ENCODE data around the gene PADI6. TPM values are rescaled to one million over a fixed set of nuclear protein-coding genes. Genes with fewer than 3 reads are reported as not detected.

PADI6 gene
- total and polyA plus RNA-seq, 10 of the 15 experiments (the other 5 are each of a cell fraction or from before 2014, with no cell fraction given): not detected

- Histone ChIP-seq H3K36me3 (ENCODE audit: control insufficient read depth in 2 of 2, insufficient read depth in 2 of 2, low read length in 1 of 2) (peaks cover 29 to 34% of the 10 kb centered on the region in 2 experiments; a peak in 3 of 4 replicates), H3K27ac (ENCODE audit: control insufficient read depth, insufficient read depth) (peak overlapping the region; percentile 11), H3K4me2 (ENCODE audit: control insufficient read depth, insufficient read depth) (peak overlapping the region; percentile 56; the same call in 1 of the 2 replicates), H3K4me1 (ENCODE audit: control insufficient read depth, insufficient read depth, low read length) (peaks cover 24% of the 10 kb centered on the region), H3K79me2 (ENCODE audit: control insufficient read depth, insufficient read depth, low read length) (peaks cover 78% of the 10 kb centered on the region), H3K9ac (ENCODE audit: control insufficient read depth, insufficient read depth, low read length) (no peak overlapping the region; the same call in 1 of the 2 replicates), H3K4me3 (peak overlapping the region; percentile 44), H2AFZ (ENCODE audit: control insufficient read depth, low read depth, low read length) (no peak overlapping the region), H3K27me3 (replicated peaks in 1 of 2; ENCODE audit: control insufficient read depth in 2 of 2, insufficient read depth in 2 of 2, low read length in 1 of 2) (no peaks in the 10 kb centered on the region), H4K20me1 (ENCODE audit: control insufficient read depth, insufficient read depth) (peaks cover 12% of the 10 kb centered on the region), H3K9me3 (replicated peaks; ENCODE audit: control insufficient read depth, insufficient read depth, low read length) (no peaks in the 10 kb centered on the region)
- POLR2A ChIA-PET: no interaction called here
- TF ChIP-seq POLR2AphosphoS5 (IDR thresholded peaks at IDR 0.05; ENCODE audit: low read length): peak; percentile 49; the same call in 1 of the 2 replicates
- no peak for TF ChIP-seq HDAC6 (IDR thresholded peaks at IDR 0.05; ENCODE audit: unreplicated experiment)
- BruUV-seq (replicated peaks): no TSS peak
- FAIRE-seq: no peak
- in situ Hi-C loops (cut with MboI): no loop called here
- DNase-seq (ENCODE audit: low read depth, low spot score): no peak
- 67% methylated on average over 2 of the region's 3 CpGs for WGBS (ENCODE audit: insufficient coverage, insufficient replicate concordance, low lambda C conversion rate, missing lambda C conversion rate)
- SMC1A ChIA-PET (ENCODE audit: uncharacterized antibody, unreplicated experiment): interaction anchor here (1.0 to 1.2 kb wide), 4 partner anchors 12 to 54 kb away, joined by 3 to 4 read pairs (median 3); no protein-coding TSS in a partner anchor
- CTCF ChIA-PET: no interaction called here
- intact Hi-C loops (cut with micrococcal nuclease; ENCODE audit: unreplicated experiment): no loop called here
- ATAC-seq: peak; percentile 42
- RAD21 ChIA-PET (ENCODE audit: unreplicated experiment): no interaction called here
These were observed 60.4 kb downstream of the PADI6 start for GRCh38 chr1:17432412-17432811.

DNA sequence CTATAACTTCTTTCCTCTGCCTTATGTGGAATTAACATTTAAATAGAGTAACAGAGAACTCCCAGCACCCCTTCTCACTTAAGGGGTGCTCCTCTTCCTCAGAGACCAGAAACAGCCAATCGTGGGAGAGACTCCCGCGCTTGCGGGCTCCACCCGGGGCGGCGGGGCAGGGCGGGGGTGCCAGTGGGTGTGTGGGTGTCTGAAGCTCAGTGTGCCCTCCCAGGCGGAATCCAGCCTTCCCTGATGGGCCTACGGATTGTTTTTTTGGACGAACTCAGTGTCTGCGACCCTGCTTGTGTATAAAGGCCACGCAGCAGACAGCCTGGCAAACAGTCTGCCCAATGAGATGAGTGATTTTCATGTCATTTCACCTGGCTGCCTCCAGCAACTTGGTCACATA lies 61.3 kb downstream of the PADI6 start:
- POLR2A ChIA-PET: no interaction called here
- DNase-seq (ENCODE audit: low read depth, low spot score) (no peak), ATAC-seq (no peak), FAIRE-seq (no peak)
- Histone ChIP-seq H3K27me3 (replicated peaks in 1 of 2; ENCODE audit: control insufficient read depth in 2 of 2, insufficient read depth in 2 of 2, low read length in 1 of 2) (no peaks in the 10 kb centered on the region), H3K36me3 (ENCODE audit: control insufficient read depth in 2 of 2, insufficient read depth in 2 of 2, low read length in 1 of 2) (peaks cover 22 to 25% of the 10 kb centered on the region in 2 experiments; a peak in 3 of 4 replicates), H3K27ac (ENCODE audit: control insufficient read depth, insufficient read depth) (no peak overlapping the region), H3K9ac (ENCODE audit: control insufficient read depth, insufficient read depth, low read length) (no peak overlapping the region), H2AFZ (ENCODE audit: control insufficient read depth, low read depth, low read length) (no peak overlapping the region), H3K79me2 (ENCODE audit: control insufficient read depth, insufficient read depth, low read length) (peaks cover 82% of the 10 kb centered on the region), H3K4me1 (ENCODE audit: control insufficient read depth, insufficient read depth, low read length) (peaks cover 24% of the 10 kb centered on the region), H3K4me2 (ENCODE audit: control insufficient read depth, insufficient read depth) (no peak overlapping the region; the same call in 1 of the 2 replicates), H3K9me3 (replicated peaks; ENCODE audit: control insufficient read depth, insufficient read depth, low read length) (no peaks in the 10 kb centered on the region), H3K4me3 (no peak overlapping the region), H4K20me1 (ENCODE audit: control insufficient read depth, insufficient read depth) (peaks cover 12% of the 10 kb centered on the region)
- RAD21 ChIA-PET (ENCODE audit: unreplicated experiment): no interaction called here
- CTCF ChIA-PET: no interaction called here
- BruUV-seq (replicated peaks): no TSS peak
- 90% methylated on average over 13 of the region's 13 CpGs for WGBS (ENCODE audit: insufficient coverage, insufficient replicate concordance, low lambda C conversion rate, missing lambda C conversion rate)
- intact Hi-C loops (cut with micrococcal nuclease; ENCODE audit: unreplicated experiment) (no loop called here), in situ Hi-C loops (cut with MboI) (no loop called here)
- SMC1A ChIA-PET (ENCODE audit: uncharacterized antibody, unreplicated experiment): interaction anchor here (1.1 kb wide), 1 partner anchor 14 kb away, joined by 3 read pairs; no protein-coding TSS in a partner anchor
- no peak for TF ChIP-seq MYB (IDR thresholded peaks at IDR 0.05; ENCODE audit: borderline replicate concordance, low read depth, low read length)
- TF ChIP-seq, protein P1, sequence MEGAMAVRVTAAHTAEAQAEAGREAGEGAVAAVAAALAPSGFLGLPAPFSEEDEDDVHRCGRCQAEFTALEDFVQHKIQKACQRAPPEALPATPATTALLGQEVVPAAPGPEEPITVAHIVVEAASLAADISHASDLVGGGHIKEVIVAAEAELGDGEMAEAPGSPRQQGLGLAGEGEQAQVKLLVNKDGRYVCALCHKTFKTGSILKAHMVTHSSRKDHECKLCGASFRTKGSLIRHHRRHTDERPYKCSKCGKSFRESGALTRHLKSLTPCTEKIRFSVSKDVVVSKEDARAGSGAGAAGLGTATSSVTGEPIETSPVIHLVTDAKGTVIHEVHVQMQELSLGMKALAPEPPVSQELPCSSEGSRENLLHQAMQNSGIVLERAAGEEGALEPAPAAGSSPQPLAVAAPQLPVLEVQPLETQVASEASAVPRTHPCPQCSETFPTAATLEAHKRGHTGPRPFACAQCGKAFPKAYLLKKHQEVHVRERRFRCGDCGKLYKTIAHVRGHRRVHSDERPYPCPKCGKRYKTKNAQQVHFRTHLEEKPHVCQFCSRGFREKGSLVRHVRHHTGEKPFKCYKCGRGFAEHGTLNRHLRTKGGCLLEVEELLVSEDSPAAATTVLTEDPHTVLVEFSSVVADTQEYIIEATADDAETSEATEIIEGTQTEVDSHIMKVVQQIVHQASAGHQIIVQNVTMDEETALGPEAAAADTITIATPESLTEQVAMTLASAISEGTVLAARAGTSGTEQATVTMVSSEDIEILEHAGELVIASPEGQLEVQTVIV (IDR thresholded peaks at IDR 0.05; ENCODE audit: borderline replicate concordance, partially characterized antibody): no peak
- no peak for TF ChIP-seq MEF2A (IDR thresholded peaks at IDR 0.05; ENCODE audit: insufficient read depth, low read depth, low read length)
- TF ChIP-seq GABPA (IDR thresholded peaks at IDR 0.05; ENCODE audit: low read depth): no peak
- no peak for TF ChIP-seq RFX5 (IDR thresholded peaks at IDR 0.05; ENCODE audit: low read depth, low read length)
- TF ChIP-seq KLF5 (IDR thresholded peaks at IDR 0.05; ENCODE audit: partially characterized antibody): no peak
- no peak for TF ChIP-seq ZBTB33 (IDR thresholded peaks at IDR 0.05)
- no peak for TF ChIP-seq PAX5 (IDR thresholded peaks at IDR 0.05; ENCODE audit: borderline replicate concordance, low read depth, low read length)
- TF ChIP-seq, protein P2, sequence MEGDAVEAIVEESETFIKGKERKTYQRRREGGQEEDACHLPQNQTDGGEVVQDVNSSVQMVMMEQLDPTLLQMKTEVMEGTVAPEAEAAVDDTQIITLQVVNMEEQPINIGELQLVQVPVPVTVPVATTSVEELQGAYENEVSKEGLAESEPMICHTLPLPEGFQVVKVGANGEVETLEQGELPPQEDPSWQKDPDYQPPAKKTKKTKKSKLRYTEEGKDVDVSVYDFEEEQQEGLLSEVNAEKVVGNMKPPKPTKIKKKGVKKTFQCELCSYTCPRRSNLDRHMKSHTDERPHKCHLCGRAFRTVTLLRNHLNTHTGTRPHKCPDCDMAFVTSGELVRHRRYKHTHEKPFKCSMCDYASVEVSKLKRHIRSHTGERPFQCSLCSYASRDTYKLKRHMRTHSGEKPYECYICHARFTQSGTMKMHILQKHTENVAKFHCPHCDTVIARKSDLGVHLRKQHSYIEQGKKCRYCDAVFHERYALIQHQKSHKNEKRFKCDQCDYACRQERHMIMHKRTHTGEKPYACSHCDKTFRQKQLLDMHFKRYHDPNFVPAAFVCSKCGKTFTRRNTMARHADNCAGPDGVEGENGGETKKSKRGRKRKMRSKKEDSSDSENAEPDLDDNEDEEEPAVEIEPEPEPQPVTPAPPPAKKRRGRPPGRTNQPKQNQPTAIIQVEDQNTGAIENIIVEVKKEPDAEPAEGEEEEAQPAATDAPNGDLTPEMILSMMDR (IDR thresholded peaks at IDR 0.05 in 2 of 3, conservative IDR thresholded peaks at IDR 0.05 in 1 of 3; ENCODE audit: control insufficient read depth in 2 of 3, extremely low read depth in 1 of 3, insufficient read depth in 1 of 3, low read depth in 3 of 3, low read length in 3 of 3): no peak
